Kidney tubule cell (primary cell): Measurements from ENCODE around the gene ALPI.
A peak's percentile ranks its signal among the peaks of the same experiment; 100 is the strongest.

Source experiments
- DNase-seq: peaks from one replicate; pipeline ENCODE4 v3.0.0-alpha.2; 2018; ENCODE audit warnings: low spot score

The ALPI gene

GRCh38 chr2:232460171-232460570, 4.2 kb downstream of the ALPI start:
- DNase-seq, result no peak

GRCh38 chr2:232463701-232464543, 8.0 kb downstream of the ALPI start:
- DNase-seq, result no peak

GRCh38 chr2:232464544-232464885, 8.6 kb downstream of the ALPI start:
- DNase-seq, result no peak

- no peak for DNase-seq
These were observed 9.1 kb downstream of the ALPI start for GRCh38 chr2:232465061-232465460.

- no peak for DNase-seq
These were observed 10.3 kb downstream of the ALPI start for GRCh38 chr2:232466221-232466620.

- peak; percentile 4 for DNase-seq
These were observed 17.5 kb downstream of the ALPI start for GRCh38 chr2:232473467-232473890.

GRCh38 chr2:232476045-232476444, 20.1 kb downstream of the ALPI start:
- DNase-seq, result no peak

- DNase-seq, result no peak
These were observed 20.8 kb downstream of the ALPI start for GRCh38 chr2:232476791-232477190.

GRCh38 chr2:232477751-232478510, 22.0 kb downstream of the ALPI start:
- DNase-seq, result no peak

- no peak for DNase-seq
These were observed 22.8 kb downstream of the ALPI start for GRCh38 chr2:232478571-232479340.

- no peak for DNase-seq
These were observed 23.6 kb downstream of the ALPI start for GRCh38 chr2:232479341-232480200.

GRCh38 chr2:232480201-232481190, 24.5 kb downstream of the ALPI start:
- DNase-seq, result no peak

- no peak for DNase-seq
These were observed 25.6 kb downstream of the ALPI start for GRCh38 chr2:232481322-232482140.

- DNase-seq, result no peak
These were observed 26.6 kb downstream of the ALPI start for GRCh38 chr2:232482301-232483238.

GRCh38 chr2:232483311-232483922, 27.5 kb downstream of the ALPI start:
- no peak for DNase-seq

GRCh38 chr2:232483923-232484627, 28.1 kb downstream of the ALPI start:
- DNase-seq, result no peak

GRCh38 chr2:232484628-232485347, 28.8 kb downstream of the ALPI start:
- no peak for DNase-seq
